ENCODE measurements around the gene DRC3.

Gene DRC3

GRCh38 chr17:17964710-17965109 lies 8.0 kb upstream of the DRC3 start:
- no peak for DNase-seq (ENCODE audit: low read depth)
- H3K4me3 ChIP-seq (replicated peaks; ENCODE audit: low read depth, low read length) = no peak overlapping the region
- TF ChIP-seq CTCF (IDR thresholded peaks at IDR 0.05; ENCODE audit: low read length, missing control alignments) = no peak

- no peak for TF ChIP-seq CTCF (IDR thresholded peaks at IDR 0.05; ENCODE audit: low read length, missing control alignments)
Observed at GRCh38 chr17:17965152-17965721, 7.4 kb upstream of the DRC3 start.

GRCh38 chr17:17966399-17966798 lies 6.3 kb upstream of the DRC3 start:
- no peak overlapping the region for H3K4me3 ChIP-seq (replicated peaks; ENCODE audit: low read depth, low read length)
- no peak for TF ChIP-seq CTCF (IDR thresholded peaks at IDR 0.05; ENCODE audit: low read length, missing control alignments)
- DNase-seq (ENCODE audit: low read depth) = no peak

More at GRCh38 chr17:17965152-17965721, 7.4 kb upstream of the DRC3 start:
- no peak overlapping the region for H3K4me3 ChIP-seq (replicated peaks; ENCODE audit: low read depth, low read length)
- no peak for DNase-seq (ENCODE audit: low read depth)

GRCh38 chr17:17970699-17971430 lies 1.8 kb upstream of the DRC3 start:
- TF ChIP-seq CTCF (IDR thresholded peaks at IDR 0.05; ENCODE audit: low read length, missing control alignments) = no peak
- peak; percentile 25 for DNase-seq (ENCODE audit: low read depth)

GRCh38 chr17:17971431-17972125 lies 1.1 kb upstream of the DRC3 start:
- H3K4me3 ChIP-seq (replicated peaks; ENCODE audit: low read depth, low read length) = peak overlapping the region; percentile 74
- no peak for DNase-seq (ENCODE audit: low read depth)
- TF ChIP-seq CTCF (IDR thresholded peaks at IDR 0.05; ENCODE audit: low read length, missing control alignments) = no peak

More at GRCh38 chr17:17970699-17971430, 1.8 kb upstream of the DRC3 start:
- peak overlapping the region; percentile 74 for H3K4me3 ChIP-seq (replicated peaks; ENCODE audit: low read depth, low read length)

- no peak for TF ChIP-seq CTCF (IDR thresholded peaks at IDR 0.05; ENCODE audit: low read length, missing control alignments)
- DNase-seq (ENCODE audit: low read depth) = no peak
- peak overlapping the region; percentile 75 for H3K4me3 ChIP-seq (replicated peaks; ENCODE audit: low read depth, low read length)
Observed at GRCh38 chr17:17972952-17973254, 241 bp downstream of the DRC3 start.
